Activated CD4-positive, alpha-beta T cell treated with anti-CD3 and anti-CD28 coated beads for 48 hours (primary cell): ENCODE data around the gene PTGES2.
"Not testable (repeated sequence)": the region's sequence is repeated elsewhere in the genome, so short reads cannot be mapped to it uniquely, and the experiment has no call there.

Experiments used
- DNase-seq: peaks from one replicate; pipeline ENCODE4 v3.0.0-alpha.2; 2020

Gene PTGES2

DNA sequence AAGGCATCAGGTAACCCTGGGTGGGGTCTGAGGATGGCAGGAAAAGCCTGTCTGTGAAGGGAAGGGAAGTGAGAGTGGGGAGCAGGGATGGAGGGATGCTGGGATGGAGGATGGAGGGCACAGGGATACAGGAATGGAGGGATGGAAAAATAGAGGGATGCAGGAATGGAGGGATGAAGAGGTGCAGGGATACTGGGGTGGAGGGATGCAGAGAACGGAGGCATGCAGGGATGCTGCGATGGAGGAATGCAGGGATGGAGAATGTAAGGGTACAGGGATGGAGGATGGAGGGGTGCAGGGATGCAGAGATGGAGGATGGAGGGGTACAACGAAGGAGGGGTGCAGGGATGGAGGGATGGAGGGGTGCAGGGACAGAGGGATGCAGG lies 9.1 kb downstream of the PTGES2 start:
- DNase-seq = no peak

DNA sequence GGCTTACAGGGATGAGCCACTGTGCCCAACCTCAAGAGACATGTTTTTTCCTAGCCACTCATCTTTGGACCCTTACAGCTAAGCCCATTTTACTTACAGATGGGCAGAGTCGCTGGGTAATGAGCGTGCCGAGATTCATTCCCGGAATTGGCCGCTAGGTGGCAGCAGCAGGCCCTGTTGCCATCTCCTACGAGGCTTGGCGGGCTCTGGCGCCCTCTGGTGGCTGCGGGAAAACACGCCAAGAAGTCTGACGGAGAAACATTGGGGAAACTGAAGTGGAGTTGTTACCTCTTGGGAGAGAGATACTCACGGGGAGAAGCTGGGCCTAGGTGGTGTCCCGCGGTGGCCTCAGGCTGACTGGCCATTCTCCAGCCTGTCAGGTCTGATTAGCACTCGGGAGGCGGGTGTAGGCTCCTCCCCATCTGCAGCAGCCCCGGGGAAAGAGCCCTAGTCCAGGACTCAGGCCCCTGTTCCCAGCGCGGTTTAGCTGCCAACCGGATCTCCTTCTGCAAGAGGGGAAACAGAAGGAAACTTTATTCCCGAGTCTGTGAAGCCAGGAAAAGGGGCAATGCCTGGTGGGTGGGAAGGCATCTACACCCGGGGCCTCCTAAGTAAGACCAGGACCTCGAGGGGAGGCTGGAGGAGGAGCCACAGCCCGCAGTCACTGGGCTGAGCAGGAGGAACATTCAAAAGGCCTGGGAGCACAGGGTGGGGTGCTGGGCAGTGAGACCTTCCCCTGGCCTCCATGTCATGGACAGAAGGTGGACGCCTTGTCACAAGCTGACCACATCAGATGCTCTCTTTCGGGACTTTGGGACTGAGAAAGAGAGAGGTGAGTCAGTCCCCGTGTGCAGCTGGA lies 9.7 kb downstream of the PTGES2 start:
- peak; percentile 98 for DNase-seq

DNA sequence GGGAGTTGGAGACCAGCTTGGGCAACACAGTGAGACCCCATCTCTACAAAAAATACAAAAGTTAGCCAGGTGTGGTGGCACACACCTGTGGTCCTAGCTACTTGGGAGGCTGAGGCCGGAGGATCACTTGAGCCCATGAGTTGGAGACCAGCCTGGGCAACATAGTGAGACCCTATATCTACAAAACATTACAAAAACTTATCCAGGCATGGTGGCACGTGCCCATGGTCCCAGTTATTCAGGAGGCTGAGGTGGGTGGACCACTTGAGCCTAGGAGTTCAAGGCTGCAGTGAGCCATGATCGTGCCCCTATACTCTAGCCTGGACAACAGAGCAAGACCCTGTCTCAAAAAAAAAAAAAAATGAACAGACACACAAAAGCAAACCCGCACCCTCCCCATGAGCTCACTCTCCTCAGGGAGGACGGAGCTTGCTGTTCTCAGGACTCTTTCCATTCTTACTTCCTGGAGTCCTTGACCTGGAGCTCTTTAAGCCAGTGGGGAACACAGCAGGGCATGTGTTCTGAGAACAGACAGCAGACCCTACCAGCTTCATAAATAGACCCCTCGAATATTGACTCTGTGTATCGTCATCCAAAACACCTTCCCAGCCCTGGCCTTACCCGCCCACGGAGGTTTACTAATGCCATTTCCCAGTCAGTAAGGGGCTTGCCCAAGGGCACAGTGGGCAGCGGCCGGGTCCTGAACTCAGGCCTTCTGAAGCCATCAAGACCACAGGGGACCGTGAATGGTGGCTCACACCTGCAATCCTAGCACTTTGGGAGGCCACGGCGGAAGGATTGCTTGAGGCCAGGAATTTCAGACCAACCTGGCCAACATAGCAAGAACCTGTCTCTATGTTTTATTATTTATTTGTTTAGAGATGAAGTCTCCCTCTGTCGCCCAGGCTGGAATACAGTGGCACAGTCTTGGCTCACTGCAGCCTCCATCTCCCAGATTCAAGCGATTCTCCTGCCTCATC lies 11.1 kb downstream of the PTGES2 start:
- no peak for DNase-seq

DNA sequence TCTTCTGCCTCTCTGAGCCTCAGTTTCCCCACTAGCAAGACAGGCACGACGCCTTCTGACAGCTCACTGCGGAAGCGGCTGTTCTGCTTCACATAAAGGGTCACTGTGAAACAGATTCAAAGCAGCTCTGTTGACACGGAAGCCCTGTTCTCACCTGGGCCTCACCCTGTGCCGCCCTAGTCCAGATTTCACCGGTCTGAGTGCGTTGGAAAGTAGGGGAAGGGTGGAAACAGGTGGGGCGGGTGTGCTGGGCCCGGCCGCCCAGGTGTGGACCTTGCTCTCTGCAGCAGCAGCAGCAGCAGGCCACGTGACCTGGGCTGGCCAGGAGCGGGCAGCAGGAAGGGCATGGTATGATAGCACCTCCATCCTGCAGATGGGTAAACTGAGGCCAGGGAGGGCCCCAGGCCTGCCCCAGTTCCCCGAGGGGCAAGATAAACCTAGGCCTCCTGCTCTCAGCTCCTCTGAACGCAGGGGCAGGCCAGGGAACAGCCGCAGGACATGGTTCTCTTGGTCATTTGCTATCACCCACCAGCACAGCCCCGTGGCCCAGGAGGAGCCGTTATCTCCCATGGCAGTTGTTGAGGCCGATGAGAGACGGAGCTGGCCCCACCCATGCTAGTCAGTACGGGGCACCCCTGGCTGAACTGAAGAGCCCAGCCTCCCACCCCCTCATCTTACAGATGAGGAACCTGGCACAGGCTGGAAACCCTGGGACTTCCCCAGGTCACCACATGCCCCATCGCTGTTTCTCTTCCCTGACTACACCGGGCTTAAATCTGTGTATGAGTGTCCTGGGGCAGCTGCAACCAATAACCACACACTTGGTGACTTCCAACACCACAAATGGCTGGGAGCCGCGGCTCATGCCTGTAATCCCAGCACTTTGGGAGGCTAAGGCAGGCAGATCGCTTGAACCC lies 12.1 kb downstream of the PTGES2 start:
- DNase-seq = peak; percentile 24

DNA sequence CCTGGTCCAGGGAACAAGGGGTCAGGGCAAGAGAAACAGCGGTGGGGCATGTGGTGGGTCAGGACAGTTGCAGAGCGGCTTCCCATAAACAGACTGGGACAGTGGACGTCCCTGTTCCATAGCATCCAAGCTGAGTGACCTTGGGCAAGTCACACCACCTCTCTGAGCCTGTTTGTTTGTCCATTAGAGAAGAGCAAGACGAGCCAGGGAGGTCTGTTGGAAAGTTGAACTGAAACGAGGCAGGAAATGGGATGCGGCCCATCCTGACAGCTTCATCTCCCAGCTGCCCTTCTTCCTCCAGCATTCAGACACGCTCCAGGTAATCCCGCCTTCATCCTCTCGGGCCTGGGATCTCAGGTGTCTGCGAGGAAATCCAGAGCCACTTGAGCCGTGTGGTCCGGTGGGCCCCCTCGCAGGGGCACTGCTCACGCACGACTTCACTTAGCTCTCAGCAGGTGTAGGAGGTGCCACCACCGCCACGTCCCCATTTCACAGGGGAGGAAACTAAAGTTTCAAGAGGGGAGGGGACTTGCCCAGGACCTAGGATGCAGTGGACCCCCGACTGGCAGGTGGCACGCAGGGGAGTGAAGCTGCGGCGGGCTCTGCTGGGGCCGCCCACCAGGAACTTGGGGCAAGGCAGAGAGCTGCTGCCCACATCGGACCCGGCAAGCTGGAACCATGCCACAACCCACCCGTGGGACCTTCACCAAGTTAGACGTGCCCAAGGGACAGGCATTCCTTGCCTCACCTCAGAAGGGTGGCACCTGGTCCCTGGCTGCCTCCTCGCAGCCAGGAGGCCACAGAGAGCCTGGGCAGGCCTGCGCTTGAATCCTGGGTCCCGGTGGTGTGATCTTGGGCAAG lies 13.0 kb downstream of the PTGES2 start:
- no peak for DNase-seq

DNA sequence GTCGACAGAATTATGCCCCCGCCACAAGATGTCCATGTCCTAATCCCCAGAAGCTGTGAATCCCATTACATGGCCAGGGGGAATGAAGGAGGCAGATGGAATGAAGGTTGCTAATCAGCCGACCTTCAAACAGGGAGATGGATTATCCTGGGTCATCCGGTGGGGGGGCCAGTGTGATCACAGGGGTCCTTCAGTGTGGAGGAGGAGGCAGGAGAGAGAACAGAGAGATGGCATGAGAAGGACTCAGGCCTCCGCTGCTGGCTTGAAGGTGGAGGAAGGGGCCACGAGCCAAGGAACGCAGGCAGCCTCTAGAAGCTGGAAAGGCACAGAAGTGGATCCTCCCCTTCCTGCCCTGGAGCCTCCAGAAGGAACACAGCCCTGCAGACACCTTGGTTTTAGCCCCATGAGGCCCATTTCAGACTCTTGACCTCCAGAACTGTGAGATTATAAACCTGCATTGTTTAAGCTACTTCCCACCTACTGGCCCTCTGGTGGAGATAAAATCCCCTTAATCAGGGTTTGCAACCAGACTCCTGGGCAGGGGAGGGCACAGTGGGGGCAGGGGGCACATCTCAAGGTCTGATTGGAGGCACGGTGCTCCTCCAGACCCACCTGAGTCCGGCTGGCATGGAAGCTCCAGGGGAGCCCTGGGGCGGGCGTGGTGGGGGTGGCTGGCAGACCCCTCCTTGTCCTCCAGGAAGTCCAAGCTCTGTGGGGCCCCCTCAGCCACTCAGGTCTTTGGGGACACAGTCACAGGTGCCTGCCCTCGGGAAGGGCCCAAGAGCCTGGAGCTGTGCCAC lies 13.8 kb downstream of the PTGES2 start:
- DNase-seq = no peak

DNA sequence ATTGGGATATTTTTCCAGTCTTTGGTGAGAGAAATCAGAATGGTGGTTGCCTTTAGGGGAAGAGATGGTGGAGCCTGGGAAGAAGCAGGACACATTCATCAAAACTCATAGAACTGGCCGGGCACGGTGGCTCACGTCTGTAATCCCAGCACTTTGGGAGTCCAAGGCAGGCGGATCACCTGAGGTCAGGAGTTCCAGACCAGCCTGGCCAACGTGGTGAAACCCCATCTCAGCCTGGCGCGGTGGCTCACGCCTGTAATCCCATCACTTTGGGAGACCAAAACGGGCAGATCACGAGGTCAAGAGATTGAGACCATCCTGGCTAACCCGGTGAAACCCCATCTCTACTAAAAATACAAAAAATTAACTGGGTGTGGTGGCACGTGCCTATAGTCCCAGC lies 15.8 kb downstream of the PTGES2 start:
- DNase-seq = not testable (repeated sequence)

DNA sequence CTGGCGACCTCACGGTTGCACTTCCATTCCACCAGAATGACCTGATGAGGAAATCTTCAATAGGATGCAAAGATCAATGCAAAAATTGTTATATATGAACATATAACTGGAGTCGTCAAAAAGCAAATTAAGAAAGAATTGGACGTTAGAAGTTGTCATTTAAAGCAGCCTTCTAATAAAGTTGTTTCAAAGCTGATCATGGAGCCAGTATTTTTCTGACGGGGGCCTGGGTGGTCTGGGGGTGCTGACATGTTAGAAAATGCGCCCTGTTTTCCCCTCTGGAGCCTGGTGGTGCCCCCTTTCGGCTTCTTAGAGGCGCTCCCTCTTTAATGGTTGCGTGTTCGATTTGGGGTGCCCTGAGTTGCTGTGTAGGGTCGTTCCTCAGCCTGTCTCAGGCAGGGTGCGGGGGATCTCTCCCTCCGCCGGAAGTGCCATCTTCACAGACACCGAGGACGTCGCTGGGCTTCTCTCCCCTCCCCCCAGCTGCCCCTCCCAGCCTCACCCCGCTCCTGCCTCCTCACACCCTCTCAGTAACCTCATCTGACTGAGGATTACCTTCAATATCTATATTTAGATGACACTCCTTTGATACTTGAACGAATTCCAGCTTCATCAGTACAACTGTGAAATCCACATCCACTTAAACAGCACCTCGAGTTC lies 18.3 kb downstream of the PTGES2 start:
- DNase-seq = no peak

DNA sequence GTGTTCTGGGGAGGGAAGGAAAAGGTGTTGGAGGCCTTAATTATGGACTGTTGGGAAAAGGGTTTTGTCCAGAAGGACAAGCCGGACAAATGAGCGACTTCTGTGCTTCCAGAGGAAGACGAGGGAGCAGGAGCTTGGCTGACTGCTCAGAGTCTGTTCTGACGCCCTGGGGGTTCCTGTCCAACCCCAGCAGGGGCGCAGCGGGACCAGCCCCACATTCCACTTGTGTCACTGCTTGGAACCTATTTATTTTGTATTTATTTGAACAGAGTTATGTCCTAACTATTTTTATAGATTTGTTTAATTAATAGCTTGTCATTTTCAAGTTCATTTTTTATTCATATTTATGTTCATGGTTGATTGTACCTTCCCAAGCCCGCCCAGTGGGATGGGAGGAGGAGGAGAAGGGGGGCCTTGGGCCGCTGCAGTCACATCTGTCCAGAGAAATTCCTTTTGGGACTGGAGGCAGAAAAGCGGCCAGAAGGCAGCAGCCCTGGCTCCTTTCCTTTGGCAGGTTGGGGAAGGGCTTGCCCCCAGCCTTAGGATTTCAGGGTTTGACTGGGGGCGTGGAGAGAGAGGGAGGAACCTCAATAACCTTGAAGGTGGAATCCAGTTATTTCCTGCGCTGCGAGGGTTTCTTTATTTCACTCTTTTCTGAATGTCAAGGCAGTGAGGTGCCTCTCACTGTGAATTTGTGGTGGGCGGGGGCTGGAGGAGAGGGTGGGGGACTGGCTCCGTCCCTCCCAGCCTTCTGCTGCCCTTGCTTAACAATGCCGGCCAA lies 19.1 kb downstream of the PTGES2 start:
- no peak for DNase-seq

DNA sequence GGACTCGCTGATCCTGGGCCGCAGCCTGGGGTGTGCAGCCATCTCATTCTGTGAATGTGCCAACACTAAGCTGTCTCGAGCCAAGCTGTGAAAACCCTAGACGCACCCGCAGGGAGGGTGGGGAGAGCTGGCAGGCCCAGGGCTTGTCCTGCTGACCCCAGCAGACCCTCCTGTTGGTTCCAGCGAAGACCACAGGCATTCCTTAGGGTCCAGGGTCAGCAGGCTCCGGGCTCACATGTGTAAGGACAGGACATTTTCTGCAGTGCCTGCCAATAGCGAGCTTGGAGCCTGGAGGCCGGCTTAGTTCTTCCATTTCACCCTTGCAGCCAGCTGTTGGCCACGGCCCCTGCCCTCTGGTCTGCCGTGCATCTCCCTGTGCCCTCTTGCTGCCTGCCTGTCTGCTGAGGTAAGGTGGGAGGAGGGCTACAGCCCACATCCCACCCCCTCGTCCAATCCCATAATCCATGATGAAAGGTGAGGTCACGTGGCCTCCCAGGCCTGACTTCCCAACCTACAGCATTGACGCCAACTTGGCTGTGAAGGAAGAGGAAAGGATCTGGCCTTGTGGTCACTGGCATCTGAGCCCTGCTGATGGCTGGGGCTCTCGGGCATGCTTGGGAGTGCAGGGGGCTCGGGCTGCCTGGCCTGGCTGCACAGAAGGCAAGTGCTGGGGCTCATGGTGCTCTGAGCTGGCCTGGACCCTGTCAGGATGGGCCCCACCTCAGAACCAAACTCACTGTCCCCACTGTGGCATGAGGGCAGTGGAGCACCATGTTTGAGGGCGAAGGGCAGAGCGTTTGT lies 19.9 kb downstream of the PTGES2 start:
- DNase-seq = no peak

DNA sequence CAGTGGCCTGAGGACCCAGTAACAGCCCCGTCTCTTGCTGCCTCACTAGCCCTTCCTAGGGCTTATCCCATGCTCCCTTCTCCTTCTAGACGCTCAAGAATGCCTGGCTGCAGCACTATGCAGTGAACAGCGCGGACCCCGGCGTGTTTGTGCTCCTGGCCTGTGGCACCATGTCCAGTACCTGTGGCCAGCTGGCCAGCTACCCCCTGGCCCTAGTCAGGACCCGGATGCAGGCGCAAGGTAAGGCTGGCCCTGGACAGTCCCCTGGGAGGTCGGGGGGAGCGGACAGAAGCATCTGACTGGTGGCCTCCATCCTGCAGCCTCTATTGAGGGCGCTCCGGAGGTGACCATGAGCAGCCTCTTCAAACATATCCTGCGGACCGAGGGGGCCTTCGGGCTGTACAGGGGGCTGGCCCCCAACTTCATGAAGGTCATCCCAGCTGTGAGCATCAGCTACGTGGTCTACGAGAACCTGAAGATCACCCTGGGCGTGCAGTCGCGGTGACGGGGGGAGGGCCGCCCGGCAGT lies 20.5 kb downstream of the PTGES2 start:
- no peak for DNase-seq

DNA sequence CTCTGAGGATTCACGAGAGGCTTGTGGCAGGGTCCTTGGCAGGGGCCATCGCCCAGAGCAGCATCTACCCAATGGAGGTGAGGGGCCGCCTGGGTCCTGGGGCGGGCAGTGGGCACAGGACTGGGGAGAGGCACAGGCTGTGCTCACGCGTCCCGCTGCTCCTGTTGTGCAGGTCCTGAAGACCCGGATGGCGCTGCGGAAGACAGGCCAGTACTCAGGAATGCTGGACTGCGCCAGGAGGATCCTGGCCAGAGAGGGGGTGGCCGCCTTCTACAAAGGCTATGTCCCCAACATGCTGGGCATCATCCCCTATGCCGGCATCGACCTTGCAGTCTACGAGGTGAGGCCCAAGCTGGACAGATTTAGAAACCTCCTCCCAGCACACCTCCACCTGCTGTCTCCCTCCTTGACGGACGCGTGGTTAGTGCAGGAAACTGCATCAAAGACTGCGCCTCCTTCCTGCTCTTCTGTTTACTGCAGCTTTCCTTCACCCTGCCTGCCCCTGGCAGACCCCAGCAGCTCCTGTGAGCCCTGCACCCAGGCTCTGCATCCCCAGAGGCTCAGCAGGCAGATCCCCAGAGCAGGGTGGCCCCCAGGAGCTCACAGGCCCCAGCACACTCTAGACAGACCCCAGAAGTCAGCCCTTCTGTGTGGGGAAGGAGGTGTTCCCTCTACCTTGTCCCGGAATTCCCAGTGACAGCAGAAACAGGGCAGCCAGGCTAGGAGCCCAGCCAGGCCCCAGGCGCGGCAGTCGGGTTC lies 21.2 kb downstream of the PTGES2 start:
- no peak for DNase-seq

DNA sequence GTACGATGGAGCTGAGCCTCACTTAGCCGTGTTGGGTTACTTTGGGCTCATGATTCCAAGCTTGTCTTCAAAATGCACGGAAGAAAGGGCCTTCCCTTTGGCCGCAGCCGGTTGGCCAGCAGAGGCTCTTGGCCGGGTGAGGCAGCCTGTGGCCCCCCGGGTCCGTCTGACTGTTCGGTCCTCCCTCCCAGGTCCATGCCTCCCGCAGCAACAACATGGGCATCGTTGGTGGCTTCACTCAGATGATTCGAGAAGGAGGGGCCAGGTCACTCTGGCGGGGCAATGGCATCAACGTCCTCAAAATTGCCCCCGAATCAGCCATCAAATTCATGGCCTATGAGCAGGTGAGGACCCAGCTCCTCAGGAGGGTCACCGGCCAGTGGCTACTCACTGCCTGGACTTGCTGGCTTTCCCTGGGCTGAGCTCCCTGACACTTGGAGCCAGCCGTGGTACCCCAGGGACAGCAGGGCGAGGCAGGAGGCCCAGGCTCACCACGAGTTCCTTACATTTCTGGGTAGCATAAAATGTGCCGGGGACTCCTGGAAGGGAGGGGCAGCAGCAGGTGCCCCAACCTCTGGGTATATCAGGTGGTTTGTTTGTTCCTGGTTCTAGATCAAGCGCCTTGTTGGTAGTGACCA lies 21.9 kb downstream of the PTGES2 start:
- DNase-seq = no peak

DNA sequence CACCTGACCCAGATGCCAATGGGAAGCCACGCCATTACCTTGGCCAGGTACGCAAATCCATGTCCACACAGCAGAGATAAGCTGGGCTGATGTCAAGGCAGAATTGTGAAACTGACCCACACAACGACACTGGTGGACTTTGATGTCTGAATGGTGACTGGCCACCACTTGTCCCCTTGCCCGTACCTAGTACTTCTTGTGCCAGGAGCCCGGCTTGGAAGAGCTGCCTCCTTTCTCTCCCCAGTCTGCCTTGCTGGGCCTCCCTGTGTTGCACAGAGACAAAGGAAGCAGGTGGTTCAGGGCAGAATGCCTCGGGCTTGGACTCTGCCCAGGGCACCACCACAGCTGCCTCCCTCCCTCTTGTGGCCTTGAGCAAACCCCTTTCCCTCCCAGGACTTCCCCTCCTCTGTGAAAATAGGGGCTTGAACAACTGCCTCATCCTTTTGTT lies 23.3 kb downstream of the PTGES2 start:
- DNase-seq = no peak

DNA sequence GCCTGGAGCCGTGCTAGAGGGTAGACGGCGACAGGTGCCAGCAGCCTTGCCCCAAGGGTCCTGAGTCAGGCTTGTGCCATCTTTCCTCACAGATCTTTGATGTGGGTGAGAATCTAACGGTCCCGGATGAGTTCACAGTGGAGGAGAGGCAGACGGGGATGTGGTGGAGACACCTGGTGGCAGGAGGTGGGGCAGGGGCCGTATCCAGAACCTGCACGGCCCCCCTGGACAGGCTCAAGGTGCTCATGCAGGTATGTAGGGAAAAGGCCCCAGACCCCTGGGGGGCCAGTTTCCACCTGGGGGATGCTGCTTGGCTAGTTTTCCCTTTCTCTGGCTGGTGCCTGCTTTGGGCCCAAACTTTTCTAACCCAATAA lies 24.0 kb downstream of the PTGES2 start:
- peak; percentile 54 for DNase-seq

DNA sequence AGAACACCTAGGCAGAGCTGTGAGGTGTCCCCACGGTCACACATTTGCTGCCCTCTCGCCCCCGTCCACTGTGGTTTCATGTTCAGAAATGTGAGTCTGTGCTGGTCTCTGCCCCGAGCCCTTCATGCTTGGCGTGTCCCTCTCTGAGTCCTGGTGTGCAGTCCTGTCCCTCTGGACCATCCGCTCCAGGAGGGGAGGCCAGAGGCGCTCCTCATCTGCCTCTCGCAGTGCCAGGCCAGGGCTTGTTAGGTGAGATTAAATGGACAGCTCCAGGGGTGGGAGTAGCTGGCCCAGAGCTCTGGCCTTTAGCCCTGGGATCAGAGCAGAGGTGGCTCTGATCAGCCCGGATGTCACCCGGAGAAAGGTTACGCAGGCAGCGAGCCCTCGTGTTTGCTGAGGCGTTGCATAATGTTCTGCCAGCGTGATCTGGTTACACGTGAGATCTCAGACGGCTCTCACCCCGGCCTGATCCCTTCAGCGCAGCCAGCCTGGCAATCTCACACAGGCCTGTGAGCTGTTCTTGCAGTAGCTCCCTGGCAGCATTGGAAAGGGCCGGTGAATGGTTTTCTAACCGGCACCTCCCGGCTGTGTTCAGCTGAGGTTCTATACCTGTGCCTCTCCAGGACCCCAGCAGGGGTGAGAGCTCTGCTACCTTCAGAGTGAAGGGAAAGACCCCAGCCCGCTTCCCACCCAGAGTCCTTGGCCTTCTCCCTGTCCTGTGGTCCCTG lies 24.5 kb downstream of the PTGES2 start:
- no peak for DNase-seq
